ENCODE results near the gene POM121L2. TPM values are rescaled to one million over a fixed set of nuclear protein-coding genes. Genes with fewer than 3 reads are reported as not detected.

POM121L2 gene
- total RNA-seq (not detected), polyA plus RNA-seq (not detected)
- long read RNA-seq, donor 1: 0 reads
- long read RNA-seq, donor 2: 0 reads
- long read RNA-seq, donor 3: 0 reads

DNA sequence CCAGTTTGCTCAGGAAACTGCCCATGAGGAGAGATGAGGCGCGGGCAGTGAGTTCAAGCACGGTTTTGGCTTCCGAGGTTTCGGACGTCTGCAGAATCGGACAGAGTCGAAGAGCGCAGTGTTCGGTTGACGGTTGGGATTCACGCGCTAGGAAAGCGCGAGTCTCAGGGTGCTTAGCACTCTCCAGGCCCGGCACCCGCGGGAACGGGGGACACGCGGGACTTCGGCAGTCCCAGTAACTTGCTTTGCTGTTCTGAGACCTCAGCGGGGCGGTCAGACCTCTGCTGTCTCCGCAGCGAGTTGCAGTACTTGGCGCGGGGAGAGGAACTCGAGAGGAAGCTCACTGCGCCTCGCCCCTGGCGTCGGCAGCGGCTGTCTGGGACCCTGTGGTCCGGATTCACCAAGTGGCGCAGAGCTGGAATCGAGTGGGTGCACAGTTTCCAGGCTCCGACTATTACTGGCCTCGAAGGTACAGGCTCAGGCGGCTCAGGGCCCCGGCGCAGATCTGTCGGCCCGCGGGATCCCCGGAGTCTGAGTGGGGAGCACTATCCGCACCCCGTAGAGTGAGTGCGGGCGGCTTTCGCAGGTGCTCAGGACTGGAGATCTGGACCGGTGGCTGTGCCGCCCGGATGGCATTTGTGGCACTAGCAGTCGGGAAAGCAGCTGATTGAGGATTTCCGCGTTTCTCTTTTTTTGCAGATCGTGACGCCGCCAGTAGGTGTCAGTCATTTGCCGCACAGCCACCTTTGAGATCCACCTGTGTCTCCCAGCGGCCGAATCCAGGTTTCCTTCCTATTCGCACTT lies at the start of gene POM121L2:
POM121L2 (minus strand) TSS at position 128 of the 804 bp plus-strand sequence; CDS start at position 25, 103 bp downstream.
- intact Hi-C loops (cut with DNase I): no loop called here
- H3K27me3 ChIP-seq: peaks cover 20 to 92% (median 59%) of the 10 kb centered on the region in 9 donors
- peak in 3 of 4 donors; percentile 18 to 42 (median 33) for ATAC-seq
- peaks cover 0 to 14% (median 5%) of the 10 kb centered on the region in 12 donors for H3K4me1 ChIP-seq
- no peak within 1 kb of the TSS for H3K27ac ChIP-seq
- DNase-seq: peak in 1 of 5 donors; percentile 28
- WGBS, 4 donors: 1 to 4% (median 2%) methylated on average over 21 to 64 of the region's 64 CpGs
- peaks cover 0 to 7% (median 0%) of the 10 kb centered on the region in 12 donors for H3K9me3 ChIP-seq
- H3K4me3 ChIP-seq: peak within 1 kb of the TSS; percentile 6 to 61 (median 43)
- no peak for TF ChIP-seq POLR2A (IDR thresholded peaks at IDR 0.05)
- TF ChIP-seq, protein P1, sequence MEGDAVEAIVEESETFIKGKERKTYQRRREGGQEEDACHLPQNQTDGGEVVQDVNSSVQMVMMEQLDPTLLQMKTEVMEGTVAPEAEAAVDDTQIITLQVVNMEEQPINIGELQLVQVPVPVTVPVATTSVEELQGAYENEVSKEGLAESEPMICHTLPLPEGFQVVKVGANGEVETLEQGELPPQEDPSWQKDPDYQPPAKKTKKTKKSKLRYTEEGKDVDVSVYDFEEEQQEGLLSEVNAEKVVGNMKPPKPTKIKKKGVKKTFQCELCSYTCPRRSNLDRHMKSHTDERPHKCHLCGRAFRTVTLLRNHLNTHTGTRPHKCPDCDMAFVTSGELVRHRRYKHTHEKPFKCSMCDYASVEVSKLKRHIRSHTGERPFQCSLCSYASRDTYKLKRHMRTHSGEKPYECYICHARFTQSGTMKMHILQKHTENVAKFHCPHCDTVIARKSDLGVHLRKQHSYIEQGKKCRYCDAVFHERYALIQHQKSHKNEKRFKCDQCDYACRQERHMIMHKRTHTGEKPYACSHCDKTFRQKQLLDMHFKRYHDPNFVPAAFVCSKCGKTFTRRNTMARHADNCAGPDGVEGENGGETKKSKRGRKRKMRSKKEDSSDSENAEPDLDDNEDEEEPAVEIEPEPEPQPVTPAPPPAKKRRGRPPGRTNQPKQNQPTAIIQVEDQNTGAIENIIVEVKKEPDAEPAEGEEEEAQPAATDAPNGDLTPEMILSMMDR (IDR thresholded peaks at IDR 0.05): peak; percentile 13 to 59 (median 37)
- H3K36me3 ChIP-seq: no peaks in the 10 kb centered on the region

DNA sequence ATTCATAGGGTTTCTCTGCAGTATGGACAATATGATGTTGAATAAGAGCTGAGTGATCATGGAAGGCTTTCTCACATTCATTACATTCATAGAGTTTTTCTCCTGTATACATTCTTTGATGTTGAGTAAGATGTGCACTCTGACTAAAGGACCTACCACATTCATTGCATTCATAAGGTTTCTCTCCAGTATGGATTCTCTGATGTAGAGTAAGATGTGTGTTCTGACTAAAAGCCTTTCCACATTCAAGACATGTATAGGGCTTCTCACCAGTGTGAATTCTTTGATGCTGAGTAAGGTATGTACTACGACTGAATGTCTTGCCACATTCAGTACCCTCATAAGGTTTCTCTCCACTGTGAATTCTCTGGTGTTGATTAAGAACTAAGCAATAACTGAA lies 47.2 kb upstream of the POM121L2 start:
- WGBS, 4 donors: 79 to 87% (median 84%) methylated on average over 1 of the region's 1 CpG
- no peak for TF ChIP-seq POLR2A (IDR thresholded peaks at IDR 0.05)
- TF ChIP-seq, protein P1 (IDR thresholded peaks at IDR 0.05): no peak
- DNase-seq (no peak), ATAC-seq (no peak)
- intact Hi-C loops (cut with DNase I): no loop called here
- H3K36me3 ChIP-seq: peaks cover 0 to 52% (median 20%) of the 10 kb centered on the region in 9 donors
- H3K27me3 ChIP-seq: no peaks in the 10 kb centered on the region
- H3K9me3 ChIP-seq: peaks cover 0 to 66% (median 32%) of the 10 kb centered on the region in 12 donors
- no peak overlapping the region for H3K27ac ChIP-seq
- no peaks in the 10 kb centered on the region for H3K4me1 ChIP-seq
- no peak overlapping the region for H3K4me3 ChIP-seq

DNA sequence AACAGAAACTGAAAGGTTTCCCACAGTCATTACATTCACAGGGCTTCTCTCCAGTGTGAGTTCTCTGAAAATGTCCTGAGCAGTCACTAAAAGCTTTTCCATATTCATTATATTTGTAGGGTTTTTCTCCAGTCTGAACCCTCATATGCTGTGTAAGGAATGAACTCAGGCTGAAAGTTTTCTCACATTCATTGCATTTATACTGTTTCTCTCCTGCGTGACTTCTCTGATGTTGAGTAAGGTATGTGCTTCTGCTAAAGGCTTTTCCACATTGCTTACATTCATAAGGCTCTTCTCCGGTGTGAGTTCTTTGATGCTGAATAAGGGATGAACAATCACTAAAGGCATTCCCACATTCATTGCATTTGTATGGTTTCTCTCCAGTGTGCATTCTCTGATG lies 46.7 kb upstream of the POM121L2 start:
- DNase-seq (no peak), ATAC-seq (no peak)
- intact Hi-C loops (cut with DNase I): no loop called here
- peaks cover 0 to 52% (median 20%) of the 10 kb centered on the region in 9 donors for H3K36me3 ChIP-seq
- no peaks in the 10 kb centered on the region for H3K27me3 ChIP-seq
- H3K27ac ChIP-seq: no peak overlapping the region
- no peak for TF ChIP-seq POLR2A (IDR thresholded peaks at IDR 0.05)
- TF ChIP-seq, protein P1 (IDR thresholded peaks at IDR 0.05): no peak
- WGBS, 4 donors: 63 to 93% (median 78%) methylated on average over 2 of the region's 2 CpGs
- no peaks in the 10 kb centered on the region for H3K4me1 ChIP-seq
- H3K9me3 ChIP-seq: peaks cover 0 to 69% (median 32%) of the 10 kb centered on the region in 12 donors
- H3K4me3 ChIP-seq: no peak overlapping the region

DNA sequence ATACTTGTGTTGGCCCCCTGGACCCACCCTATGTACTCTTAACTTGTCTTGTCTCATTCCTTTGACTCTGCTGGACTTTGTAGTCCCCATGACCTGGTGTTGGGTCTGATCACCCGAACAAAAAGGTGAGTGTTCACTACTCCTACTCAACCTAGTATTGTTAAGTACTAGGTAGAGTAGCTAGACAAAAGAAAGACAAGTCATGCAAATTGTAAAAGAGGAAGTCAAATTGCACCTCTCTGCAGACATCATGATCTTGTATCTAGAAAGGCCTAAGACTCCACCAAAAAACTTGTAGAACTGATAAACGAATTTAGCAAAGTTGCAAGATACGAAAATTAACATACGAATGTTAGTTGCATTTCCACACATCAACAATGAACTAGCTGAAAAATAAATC lies 40.8 kb upstream of the POM121L2 start:
- intact Hi-C loops (cut with DNase I): no loop called here
- Histone ChIP-seq H3K4me3 (no peak overlapping the region), H3K27me3 (no peaks in the 10 kb centered on the region), H3K9me3 (peaks cover 0 to 53% (median 9%) of the 10 kb centered on the region in 12 donors), H3K36me3 (no peaks in the 10 kb centered on the region), H3K27ac (no peak overlapping the region), H3K4me1 (no peaks in the 10 kb centered on the region)
- TF ChIP-seq, protein P1 (IDR thresholded peaks at IDR 0.05): no peak
- ATAC-seq (no peak), DNase-seq (no peak)
- 74 to 85% (median 79%) methylated on average over 4 of the region's 4 CpGs for WGBS, 4 donors

Measured in heart left ventricle (tissue), 16 donors.